ELF-1 (cell line): ENCODE measurements around the gene ZNF862.

Source experiments
- DNase-seq: peaks from one replicate; pipeline ENCODE4 v3.0.0-alpha.2; 2016; ENCODE audit warnings: low read depth, low spot score

ZNF862 gene

DNA sequence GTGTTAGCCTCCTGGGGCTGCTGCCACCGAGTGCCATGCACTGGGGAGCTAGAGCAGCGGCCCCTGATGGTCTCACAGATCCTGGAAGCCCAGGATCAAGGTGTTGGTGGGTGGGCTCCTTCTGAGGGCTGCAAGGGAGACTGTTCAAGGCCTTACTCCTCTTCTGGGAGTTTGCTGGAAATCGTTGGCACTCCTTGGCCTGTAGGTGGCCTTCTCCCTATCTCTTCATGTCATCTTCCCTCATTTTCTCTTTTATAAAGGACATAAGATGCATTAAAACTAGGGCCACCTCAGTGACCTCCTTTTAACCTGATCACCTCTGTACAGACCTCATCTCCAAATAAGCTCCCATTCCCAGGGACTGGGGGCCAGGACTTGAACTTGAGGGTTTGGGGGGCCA lies 27.0 kb upstream of the ZNF862 start:
- no peak for DNase-seq

DNA sequence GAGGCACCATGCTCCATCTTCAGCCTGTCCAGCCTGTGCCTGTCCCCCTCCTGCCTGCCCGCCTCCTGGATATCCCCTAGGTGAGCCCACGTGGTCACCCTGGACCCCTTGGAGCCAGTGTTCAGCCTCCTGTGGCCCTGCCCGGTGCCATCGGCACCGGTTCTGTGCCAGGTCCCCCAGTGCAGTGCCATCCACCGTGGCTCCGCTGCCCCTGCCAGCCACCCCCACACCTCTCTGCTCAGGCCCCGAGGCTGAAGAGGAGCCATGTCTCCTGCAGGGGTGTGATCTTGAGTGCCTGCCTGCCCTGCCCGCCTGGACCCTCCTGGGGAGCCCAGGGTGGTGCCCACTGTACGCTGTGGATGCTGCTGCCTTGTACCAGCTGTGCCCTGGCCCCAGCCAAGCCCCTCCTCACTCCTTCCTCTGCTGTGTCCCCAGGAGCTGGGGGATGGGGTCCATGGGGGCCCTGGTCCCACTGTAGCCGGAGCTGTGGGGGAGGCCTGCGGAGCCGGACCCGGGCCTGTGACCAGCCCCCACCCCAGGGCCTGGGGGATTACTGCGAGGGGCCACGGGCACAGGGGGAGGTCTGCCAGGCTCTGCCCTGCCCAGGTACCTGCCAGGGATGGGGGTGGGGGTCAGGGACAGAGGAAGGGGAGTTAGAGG lies 26.2 kb upstream of the ZNF862 start:
- DNase-seq, result no peak

DNA sequence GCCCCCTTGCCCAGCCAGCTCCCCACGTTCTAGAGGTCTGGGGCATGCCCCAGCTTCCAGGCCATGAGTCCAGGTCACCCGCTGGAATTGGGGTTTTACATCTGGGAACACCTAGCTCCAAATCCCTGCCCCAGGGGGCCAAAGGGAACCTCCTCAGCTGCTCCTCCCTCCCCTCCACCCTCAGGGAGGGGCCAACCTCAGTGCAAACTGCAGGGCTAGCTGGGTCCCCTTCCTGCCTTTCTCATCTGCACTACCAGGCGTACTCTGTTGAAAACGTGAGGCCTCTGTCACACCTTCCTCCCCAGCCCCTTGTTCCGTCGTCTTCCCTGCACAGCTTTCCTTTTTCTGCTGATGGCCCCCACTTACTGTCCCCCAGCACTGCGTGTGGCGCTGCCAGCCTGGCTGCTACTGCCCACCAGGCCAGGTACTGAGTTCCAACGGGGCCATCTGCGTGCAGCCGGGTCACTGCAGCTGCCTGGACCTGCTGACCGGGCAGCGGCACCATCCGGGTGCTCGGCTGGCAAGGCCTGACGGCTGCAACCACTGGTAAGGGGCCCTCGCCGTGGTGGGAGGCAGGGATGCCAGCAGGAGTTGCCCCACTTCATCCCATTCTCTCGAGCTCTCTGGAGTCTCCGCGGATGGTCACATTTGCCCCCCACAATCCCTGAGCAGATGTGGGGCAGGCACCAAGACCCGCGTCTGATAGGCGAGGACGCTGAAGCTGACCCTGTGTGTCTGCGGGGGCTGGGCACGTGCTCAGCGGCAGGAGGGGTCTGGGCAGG lies 24.7 kb upstream of the ZNF862 start:
- DNase-seq, result no peak

DNA sequence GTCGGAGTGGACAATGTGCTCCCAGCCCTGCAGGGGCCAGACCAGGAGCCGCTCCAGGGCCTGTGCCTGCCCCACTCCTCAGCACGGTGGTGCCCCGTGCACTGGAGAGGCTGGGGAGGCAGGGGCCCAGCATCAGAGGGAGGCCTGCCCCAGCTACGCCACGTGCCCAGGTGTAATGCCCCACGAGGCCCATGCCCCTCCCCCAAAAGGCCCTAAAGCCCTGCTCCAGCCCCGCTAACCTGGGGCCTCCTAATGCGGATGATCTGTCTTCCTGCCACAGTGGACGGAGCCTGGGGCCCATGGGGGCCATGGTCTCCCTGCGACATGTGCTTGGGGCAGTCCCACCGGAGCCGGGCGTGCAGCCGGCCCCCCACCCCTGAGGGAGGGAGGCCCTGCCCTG lies 23.7 kb upstream of the ZNF862 start:
- DNase-seq, result no peak

DNA sequence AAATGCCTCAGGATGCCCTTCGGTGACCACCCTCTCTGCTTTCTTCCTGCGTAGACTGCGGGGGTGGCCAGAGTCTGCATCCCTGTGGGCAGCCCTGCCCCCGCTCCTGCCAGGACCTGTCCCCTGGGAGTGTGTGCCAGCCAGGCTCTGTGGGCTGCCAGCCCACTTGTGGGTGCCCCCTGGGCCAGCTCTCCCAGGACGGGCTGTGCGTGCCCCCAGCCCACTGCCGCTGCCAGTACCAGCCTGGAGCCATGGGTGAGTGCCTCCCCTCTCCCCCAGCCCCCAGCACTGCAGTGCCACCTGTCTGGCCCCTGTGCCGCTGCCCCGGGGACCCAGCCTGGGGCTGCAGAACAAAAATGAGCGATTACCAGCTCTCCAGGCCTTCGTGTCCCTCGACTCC lies 23.1 kb upstream of the ZNF862 start:
- DNase-seq, result no peak

DNA sequence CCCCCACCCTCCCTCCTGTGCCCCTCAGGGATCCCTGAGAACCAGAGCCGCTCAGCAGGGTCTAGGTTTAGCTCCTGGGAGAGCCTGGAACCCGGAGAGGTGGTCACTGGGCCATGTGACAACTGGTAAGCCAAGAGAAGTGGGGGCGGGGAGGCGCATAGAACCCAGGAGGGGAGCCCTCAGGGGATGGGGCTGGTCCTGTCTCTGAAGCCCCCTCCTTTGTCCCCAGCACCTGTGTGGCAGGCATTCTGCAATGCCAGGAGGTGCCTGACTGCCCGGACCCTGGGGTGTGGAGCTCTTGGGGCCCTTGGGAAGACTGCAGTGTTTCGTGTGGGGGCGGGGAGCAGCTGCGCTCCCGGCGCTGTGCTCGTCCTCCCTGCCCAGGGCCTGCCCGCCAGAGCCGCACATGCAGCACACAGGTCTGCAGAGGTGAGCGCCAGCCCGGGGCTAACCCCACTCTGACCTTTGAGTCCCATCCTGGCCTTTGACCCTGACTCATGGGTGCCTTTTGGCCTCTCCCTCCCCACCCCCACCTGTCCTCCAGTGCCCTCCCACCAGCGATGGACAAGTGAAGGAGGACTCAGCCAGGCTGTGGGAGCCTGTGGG lies 22.4 kb upstream of the ZNF862 start:
- DNase-seq, result no peak

DNA sequence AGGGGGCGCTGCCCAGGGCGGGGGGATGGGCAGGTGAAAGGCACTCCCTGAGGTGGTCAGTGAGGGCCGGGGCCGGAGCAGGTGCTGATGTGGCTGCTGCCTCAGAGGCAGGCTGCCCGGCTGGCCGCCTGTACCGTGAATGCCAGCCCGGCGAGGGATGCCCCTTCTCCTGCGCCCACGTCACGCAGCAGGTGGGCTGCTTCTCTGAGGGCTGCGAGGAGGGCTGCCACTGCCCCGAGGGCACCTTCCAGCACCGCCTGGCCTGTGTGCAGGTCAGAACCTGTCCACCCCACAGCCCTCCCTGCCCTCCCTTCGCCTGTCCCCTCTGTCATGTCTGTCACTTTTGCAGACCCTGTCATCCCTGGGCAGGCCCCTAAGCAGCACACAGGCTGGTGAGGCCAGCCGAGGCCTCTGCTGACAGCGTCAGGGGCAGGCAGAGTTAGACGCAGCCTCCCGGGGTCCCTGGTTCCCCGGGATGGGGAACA lies 21.9 kb upstream of the ZNF862 start:
- no peak for DNase-seq

DNA sequence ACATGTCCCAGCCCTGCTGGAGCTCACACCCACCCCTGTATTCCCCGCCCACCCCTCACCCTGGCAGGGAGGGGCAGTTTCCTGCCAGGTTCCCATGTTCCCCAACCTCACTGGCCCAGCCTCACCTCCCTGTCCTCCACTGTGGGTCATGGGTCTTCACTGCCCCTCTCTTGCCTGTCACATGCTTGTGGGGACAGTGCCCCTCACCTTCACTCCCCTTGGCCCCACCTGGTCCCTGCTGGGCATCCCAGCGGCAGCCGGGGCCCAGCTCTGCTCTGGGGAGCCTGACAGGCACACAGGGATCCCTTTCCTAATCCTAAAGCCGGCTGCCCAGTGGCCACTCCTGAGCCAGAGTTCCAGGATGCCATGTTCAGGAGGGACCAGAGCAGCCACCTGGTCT lies 21.4 kb upstream of the ZNF862 start:
- no peak for DNase-seq

DNA sequence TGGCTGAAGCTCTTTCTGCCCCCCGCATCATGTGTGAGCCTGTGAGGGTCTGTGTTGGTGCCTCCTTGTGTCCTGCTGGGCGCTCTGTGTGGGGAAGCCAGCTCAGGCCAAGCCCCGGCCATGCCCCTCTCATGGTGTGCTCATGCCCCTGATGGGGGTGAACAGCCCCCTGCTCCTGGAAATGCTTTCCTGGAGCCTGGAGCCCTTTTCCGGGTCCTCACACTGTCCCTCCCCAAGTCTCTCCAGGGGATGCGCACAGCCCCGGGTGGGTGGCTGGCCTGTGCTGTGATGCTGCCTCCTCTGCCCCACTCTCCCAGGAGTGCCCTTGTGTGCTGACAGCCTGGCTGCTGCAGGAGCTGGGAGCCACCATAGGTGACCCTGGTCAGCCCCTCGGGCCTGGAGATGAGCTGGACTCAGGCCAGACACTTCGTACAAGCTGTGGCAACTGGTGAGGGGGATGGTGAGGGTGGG lies 20.8 kb upstream of the ZNF862 start:
- no peak for DNase-seq

DNA sequence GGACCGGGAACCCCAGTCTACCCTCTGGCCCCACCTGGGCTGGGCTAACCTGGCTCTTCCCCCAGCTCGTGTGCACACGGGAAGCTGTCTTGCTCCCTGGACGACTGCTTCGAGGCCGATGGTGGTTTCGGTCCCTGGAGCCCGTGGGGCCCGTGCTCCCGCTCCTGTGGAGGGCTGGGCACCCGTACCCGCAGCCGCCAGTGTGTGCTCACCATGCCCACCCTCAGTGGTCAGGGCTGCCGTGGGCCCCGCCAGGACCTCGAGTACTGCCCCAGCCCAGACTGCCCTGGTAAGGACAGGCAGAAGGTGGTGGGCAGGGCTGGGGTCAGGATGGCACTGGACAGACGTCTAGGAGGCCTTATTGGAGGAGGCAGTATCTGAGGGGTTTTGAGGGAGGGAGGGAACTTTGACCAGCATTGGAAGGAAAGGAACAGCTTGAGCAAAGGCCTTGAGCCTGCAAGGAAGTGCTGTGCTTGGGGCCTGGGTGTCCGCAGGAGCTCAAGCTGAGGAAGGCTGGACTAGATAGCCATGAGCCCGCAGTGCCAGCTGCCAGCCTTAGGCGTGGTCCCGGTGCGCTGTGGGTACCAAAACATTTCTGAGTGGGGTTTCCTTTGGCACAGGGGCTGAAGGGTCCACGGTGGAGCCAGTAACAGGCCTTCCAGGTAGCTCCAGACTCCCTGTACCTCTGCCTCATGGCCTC lies 20.2 kb upstream of the ZNF862 start:
- no peak for DNase-seq

DNA sequence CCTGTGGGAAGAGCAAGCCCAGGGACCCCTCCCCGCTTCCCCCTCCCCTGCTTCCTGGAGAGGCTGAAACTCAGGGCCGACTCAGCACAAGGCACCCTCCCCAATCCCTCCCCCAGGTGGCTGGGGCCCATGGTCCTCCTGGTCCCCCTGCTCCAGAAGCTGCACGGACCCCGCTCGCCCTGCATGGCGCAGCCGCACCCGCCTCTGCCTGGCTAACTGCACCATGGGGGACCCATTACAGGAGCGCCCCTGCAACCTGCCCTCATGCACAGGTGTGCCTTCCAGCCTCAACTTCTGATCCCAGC lies 19.7 kb upstream of the ZNF862 start:
- no peak for DNase-seq

DNA sequence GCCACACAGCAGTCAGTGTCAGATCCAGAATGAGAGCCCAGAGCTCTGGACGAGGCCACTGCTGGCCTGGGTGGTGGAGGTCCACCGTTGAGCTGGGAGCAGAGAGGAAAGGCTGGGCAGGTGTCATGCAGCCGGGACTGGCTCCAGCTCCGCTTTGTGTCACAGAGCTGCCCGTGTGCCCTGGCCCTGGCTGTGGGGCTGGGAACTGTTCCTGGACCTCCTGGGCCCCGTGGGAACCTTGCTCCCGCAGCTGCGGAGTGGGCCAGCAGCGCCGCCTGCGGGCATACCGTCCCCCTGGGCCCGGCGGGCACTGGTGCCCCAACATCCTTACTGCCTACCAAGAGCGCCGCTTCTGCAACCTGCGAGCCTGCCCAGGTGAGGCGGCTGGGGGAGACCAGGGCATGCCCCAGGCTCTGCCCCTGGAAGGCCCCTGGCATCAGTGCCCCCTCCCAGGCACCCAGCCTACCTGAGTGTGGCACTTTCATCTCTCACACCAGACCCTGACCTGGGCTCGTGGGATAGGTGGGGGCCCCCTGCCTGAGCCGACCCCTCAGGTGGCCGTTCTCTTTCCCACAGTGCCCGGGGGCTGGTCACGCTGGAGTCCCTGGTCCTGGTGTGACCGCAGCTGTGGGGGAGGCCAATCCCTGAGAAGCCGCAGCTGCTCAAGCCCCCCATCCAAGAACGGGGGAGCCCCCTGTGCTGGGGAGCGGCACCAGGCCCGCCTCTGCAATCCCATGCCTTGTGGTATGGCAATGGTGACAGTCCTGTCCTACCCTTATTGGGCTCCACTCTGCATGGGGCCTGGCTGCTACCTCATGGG lies 18.8 kb upstream of the ZNF862 start:
- no peak for DNase-seq

DNA sequence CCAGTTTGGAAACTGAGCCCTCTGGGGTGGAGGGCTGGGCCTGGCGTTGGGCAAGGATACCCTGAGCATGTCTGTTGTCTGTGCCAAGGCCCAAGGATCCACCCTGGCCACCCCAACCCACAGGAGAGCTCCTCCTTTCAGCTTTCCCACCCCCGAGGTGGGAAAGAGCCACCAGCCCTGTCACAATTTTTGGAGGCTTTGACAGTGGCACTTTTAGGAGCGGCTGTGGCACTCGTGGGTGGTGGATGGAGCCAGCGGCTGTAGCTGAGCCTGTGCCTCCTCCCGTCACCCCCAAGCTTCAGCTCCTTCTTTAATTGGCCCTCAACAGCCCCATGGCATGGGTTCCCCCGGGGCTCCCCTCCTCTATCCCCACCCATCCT lies 18.2 kb upstream of the ZNF862 start:
- DNase-seq, result no peak

DNA sequence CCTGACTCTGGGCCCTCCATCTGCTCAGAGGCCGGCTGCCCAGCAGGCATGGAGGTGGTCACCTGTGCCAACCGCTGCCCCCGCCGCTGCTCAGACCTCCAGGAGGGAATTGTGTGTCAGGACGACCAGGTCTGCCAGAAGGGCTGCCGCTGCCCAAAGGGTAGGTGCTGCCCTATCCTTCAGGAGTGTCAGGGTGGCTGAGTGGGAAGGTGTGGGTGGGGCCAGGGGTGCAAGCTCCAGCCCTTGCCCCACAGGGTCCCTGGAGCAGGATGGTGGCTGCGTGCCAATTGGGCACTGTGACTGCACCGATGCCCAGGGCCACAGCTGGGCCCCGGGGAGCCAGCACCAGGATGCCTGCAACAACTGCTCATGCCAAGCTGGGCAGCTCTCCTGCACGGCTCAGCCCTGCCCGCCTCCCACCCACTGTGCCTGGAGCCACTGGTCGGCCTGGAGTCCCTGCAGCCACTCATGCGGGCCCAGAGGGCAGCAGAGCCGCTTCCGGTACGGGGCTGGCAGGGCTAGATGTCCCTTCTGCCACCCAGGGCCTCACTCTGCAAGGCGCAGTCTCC lies 17.5 kb upstream of the ZNF862 start:
- no peak for DNase-seq

DNA sequence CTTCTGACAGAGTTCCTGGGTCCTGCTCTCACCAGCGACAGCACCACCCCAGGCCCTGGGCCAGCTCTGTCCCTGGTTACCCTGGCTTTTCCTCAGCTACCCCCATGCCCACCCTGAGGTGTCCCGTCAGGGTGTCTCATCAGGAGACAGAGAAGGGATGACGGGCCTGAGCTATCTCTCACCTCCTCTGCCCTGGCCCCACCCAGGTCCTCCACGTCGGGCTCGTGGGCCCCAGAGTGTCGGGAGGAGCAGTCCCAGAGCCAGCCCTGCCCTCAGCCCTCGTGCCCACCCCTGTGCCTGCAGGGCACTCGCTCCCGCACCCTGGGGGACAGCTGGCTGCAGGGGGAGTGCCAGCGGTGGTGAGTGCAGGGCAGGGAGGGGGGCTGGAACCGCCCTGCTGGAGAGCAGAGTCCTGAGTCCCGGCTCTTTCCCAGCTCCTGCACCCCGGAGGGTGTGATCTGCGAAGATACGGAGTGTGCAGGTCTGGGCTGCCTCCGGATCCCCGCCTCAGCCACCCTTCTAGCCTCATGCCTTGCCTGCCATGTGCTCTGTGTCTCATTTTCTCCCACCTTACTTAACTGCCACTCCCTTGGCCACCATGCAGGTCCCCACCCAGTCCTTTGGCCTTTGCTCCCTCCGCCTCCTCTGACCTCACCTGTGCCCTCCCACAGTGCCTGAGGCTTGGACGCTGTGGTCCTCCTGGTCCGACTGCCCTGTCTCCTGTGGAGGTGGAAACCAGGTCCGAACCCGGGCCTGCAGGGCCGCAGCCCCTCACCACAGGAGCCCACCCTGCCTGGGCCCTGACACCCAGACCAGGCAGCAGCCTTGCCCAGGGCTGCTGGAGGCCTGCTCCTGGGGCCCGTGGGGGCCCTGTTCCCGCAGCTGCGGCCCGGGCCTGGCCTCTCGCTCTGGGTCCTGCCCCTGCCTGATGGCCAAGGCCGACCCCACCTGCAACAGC lies 16.7 kb upstream of the ZNF862 start:
- no peak for DNase-seq

DNA sequence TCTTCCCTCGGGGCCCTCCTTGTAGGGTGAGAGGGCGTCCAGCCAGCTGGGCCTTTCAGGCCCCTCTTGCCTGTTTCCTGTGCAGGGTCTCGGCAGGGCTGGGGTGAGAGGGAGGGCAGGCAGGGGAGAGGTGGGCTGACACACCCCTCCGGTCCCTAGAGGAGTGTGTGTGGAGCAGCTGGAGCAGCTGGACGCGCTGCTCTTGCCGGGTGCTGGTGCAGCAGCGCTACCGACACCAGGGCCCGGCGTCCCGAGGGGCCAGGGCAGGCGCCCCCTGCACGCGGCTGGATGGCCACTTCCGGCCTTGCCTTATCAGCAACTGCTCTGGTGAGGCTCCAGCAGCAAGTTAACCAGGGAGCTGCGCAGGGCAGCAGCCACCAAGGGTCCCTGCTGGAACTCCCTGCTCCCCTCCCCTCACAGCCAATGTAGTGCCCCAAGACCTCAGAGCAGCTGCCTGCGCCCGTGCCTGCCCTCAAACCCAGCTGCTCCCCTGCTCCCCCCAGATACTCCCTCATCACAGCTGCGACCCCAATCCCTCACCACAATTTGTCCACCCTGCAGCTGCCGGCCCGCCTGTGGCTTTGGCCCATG lies 15.7 kb upstream of the ZNF862 start:
- DNase-seq, result no peak

DNA sequence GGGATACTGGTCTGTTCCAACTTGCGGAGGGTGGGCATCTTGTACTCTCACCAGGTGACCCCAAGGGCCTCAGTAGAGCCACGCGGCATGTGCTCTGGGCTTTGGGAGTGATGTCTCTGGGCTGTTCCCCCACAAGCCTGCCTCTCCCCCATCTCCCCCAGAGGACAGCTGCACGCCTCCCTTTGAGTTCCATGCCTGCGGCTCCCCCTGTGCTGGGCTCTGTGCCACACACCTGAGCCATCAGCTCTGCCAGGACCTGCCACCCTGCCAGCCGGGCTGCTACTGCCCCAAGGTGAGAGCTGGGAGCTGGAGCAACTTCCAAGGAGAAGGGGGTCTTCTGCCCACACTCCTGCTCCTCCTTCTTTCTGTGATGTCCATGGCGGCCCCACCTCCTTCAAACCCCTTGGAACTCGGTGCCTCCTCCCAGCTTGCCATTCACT lies 15.0 kb upstream of the ZNF862 start:
- DNase-seq, result no peak

DNA sequence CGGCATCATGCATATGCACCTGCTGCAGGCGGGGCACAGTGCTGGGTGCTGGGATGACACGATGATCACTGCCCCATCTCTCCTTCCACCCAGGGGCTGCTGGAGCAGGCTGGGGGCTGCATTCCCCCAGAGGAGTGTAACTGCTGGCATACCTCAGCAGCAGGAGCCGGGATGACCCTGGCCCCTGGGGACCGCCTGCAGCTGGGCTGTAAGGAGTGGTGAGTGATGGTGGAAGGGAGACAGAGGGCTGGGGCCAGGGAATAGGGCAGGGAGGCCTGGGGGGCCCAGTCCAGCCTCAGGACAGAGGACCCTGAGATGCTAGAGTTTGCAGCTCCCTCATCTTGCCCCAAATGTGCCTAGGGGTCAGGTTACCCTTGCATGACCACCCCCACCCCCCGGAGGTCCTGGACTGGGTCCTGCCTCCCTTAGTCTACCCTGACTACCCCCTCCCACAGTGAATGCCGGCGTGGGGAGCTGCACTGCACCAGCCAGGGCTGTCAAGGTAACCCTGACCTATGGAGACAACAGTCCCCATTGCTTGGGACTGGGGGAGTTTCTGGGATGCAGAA lies 14.5 kb upstream of the ZNF862 start:
- DNase-seq, result no peak

DNA sequence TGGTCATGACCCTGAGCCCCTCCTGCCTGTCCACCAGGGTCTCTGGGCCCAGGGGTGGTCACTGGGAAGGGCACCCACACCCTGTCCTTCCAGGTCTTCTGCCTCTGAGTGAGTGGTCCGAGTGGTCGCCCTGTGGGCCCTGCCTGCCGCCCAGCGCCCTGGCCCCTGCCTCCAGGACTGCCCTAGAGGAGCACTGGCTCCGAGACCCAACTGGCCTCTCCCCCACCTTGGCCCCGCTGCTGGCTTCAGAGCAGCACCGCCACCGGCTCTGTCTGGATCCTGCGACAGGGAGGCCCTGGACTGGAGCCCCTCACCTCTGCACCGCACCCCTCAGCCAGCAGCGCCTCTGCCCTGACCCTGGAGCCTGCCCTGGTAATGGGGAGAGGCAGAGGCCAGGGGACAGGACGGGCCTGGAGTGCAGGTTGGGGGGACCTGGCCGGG lies 13.9 kb upstream of the ZNF862 start:
- no peak for DNase-seq
